HG02981 (cell line): ENCODE data around the gene FCN3.
"Not testable (repeated sequence)": the region's sequence is repeated elsewhere in the genome, so short reads cannot be mapped to it uniquely, and the experiment has no call there.

Experiments used
- ATAC-seq: cut with Tn5 transposase; IDR thresholded peaks from one replicate; pipeline ENCODE4 v1.9.1; 2021; ENCODE audit warnings: mild to moderate bottlenecking, moderate library complexity; ENCODE audit not compliant: unreplicated experiment

Gene FCN3

GRCh38 chr1:27374362-27375086 lies at the start of gene FCN3:
Gene FCN3 (minus strand): TSS chr1:27374824. CDS start chr1:27374818, 6 bp downstream.
- ATAC-seq = no peak

GRCh38 chr1:27423709-27424108 lies 49.1 kb upstream of the FCN3 start:
- ATAC-seq = no peak

GRCh38 chr1:27418326-27419185 lies 43.9 kb upstream of the FCN3 start:
- ATAC-seq = no peak

- ATAC-seq = no peak
These were observed 43.1 kb upstream of the FCN3 start for GRCh38 chr1:27417713-27418112.

- ATAC-seq = no peak
These were observed 41.9 kb upstream of the FCN3 start for GRCh38 chr1:27416387-27417111.

GRCh38 chr1:27414091-27414490 lies 39.5 kb upstream of the FCN3 start:
- ATAC-seq = no peak

GRCh38 chr1:27413004-27413403 lies 38.4 kb upstream of the FCN3 start:
- ATAC-seq = no peak

GRCh38 chr1:27412502-27412901 lies 37.9 kb upstream of the FCN3 start:
- no peak for ATAC-seq

- no peak for ATAC-seq
These were observed 36.1 kb upstream of the FCN3 start for GRCh38 chr1:27410709-27411108.

- ATAC-seq = no peak
These were observed 35.0 kb upstream of the FCN3 start for GRCh38 chr1:27409669-27410068.

GRCh38 chr1:27408151-27408550 lies 33.5 kb upstream of the FCN3 start:
- ATAC-seq = no peak

GRCh38 chr1:27406791-27407190 lies 32.2 kb upstream of the FCN3 start:
- not testable (repeated sequence) for ATAC-seq

- ATAC-seq = no peak
These were observed 31.7 kb upstream of the FCN3 start for GRCh38 chr1:27406362-27406680.

- ATAC-seq = not testable (repeated sequence)
These were observed 31.2 kb upstream of the FCN3 start for GRCh38 chr1:27405598-27406361.

- ATAC-seq = no peak
These were observed 30.4 kb upstream of the FCN3 start for GRCh38 chr1:27405074-27405473.

- ATAC-seq = no peak
These were observed 29.3 kb upstream of the FCN3 start for GRCh38 chr1:27403931-27404330.

- ATAC-seq = no peak
These were observed 28.6 kb upstream of the FCN3 start for GRCh38 chr1:27403065-27403726.

GRCh38 chr1:27402349-27402754 lies 27.7 kb upstream of the FCN3 start:
- ATAC-seq = no peak

- no peak for ATAC-seq
These were observed 26.3 kb upstream of the FCN3 start for GRCh38 chr1:27400963-27401341.
